ENCODE data around the gene IFNGR2. TPM values are rescaled to one million over a fixed set of nuclear protein-coding genes. Genes with fewer than 3 reads are reported as not detected.

The IFNGR2 gene
- total and polyA plus RNA-seq, 2 of the 13 experiments (the other 11 are each of a cell fraction or from before 2014, with no cell fraction given) = 61.3 to 117 TPM

DNA sequence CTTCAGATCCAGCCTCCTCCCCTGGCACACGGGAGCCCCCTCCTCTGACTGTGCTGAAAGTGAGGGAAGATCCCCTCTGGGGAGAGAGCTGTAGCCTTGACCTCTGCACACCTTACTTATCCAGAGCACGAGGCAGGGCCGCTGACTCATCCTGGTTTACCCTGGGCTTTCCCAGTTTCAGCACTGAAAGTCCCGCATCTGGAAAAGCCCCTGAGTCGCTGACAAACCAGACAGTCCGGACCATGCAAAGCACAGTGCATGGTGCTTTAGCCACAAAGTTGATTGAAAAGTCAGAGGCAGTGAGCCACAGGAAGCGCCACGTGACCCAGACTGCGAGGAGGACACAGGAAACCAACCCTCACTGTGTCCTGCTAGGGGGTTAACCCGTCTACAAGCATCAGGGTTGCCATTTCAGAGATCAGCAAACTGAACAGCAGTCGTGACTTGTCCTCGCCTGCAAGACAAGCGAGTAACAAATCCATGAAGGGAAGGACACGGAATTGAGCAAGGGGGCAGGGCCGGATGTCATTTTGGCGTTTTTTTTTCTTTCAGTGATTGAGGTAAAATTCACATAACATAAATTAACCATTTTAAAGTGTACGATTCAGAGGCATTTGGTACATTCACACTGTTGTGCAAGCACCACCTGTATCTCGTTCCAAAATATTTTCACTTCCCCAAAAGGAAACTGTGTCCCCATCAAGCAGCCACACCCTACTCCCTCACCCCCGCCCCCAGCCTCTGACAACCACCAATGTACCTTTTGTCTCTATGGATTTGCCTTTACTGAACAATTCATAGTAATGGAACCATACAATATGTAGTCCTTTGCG is 19.9 kb upstream of the IFNGR2 start (continued):
- no peak for TF ChIP-seq ZNF24 (IDR thresholded peaks at IDR 0.05)
- TF ChIP-seq HOXA7 (CRISPR knock-in tag; IDR thresholded peaks at IDR 0.05) = no peak
- TF ChIP-seq POLR2AphosphoS5 (IDR thresholded peaks at IDR 0.05; ENCODE audit: low read depth, low read length) = peak; percentile 54; the same call in 1 of the 2 replicates
- TF ChIP-seq KDM5A (IDR thresholded peaks at IDR 0.05; ENCODE audit: borderline replicate concordance, low read length) = no peak
- TF ChIP-seq ZNF335 (CRISPR knock-in tag; IDR thresholded peaks at IDR 0.05) = 0 out of 2 replicates have a peak, but pooled peaks have one; percentile 27
- no peak for TF ChIP-seq MED13 (CRISPR knock-in tag; IDR thresholded peaks at IDR 0.05)
- no peak for TF ChIP-seq MTF2 (CRISPR knock-in tag; IDR thresholded peaks at IDR 0.05; ENCODE audit: borderline replicate concordance)
- no peak for TF ChIP-seq ZNF225 (CRISPR knock-in tag; IDR thresholded peaks at IDR 0.05)
- TF ChIP-seq MBD4 (IDR thresholded peaks at IDR 0.05; ENCODE audit: borderline replicate concordance, low read length) = no peak
- TF ChIP-seq SP1 (IDR thresholded peaks at IDR 0.05) = no peak
- TF ChIP-seq SP1 (CRISPR knock-in tag; IDR thresholded peaks at IDR 0.05) = no peak
- no peak for TF ChIP-seq SUZ12 (IDR thresholded peaks at IDR 0.05; ENCODE audit: low read depth, low read length)
- TF ChIP-seq ZFAT (CRISPR knock-in tag; conservative IDR thresholded peaks at IDR 0.05) = no peak
- peak; percentile 90 for TF ChIP-seq JUN (CRISPR knock-in tag; IDR thresholded peaks at IDR 0.05)
- no peak for TF ChIP-seq ZNF776 (CRISPR knock-in tag; IDR thresholded peaks at IDR 0.05)
- TF ChIP-seq ZNF383 (CRISPR knock-in tag; IDR thresholded peaks at IDR 0.05; ENCODE audit: borderline replicate concordance) = no peak
- no peak for TF ChIP-seq ADNP (CRISPR knock-in tag; IDR thresholded peaks at IDR 0.05)
- TF ChIP-seq FOXM1 (CRISPR knock-in tag; IDR thresholded peaks at IDR 0.05) = no peak
- TF ChIP-seq ZNF839 (CRISPR knock-in tag; IDR thresholded peaks at IDR 0.05; ENCODE audit: borderline replicate concordance) = no peak
- peak; percentile 89 for TF ChIP-seq DMAP1 (CRISPR knock-in tag; IDR thresholded peaks at IDR 0.05)
- TF ChIP-seq CHD2 (IDR thresholded peaks at IDR 0.05; ENCODE audit: low read depth, low read length) = no peak
- TF ChIP-seq KDM2A (CRISPR knock-in tag; IDR thresholded peaks at IDR 0.05; ENCODE audit: borderline replicate concordance, low read depth) = peak; percentile 51; the same call in 1 of the 2 replicates
- TF ChIP-seq, protein P1, sequence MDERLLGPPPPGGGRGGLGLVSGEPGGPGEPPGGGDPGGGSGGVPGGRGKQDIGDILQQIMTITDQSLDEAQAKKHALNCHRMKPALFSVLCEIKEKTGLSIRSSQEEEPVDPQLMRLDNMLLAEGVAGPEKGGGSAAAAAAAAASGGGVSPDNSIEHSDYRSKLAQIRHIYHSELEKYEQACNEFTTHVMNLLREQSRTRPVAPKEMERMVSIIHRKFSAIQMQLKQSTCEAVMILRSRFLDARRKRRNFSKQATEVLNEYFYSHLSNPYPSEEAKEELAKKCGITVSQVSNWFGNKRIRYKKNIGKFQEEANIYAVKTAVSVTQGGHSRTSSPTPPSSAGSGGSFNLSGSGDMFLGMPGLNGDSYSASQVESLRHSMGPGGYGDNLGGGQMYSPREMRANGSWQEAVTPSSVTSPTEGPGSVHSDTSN (CRISPR knock-in tag; IDR thresholded peaks at IDR 0.05) = no peak
- TF ChIP-seq, protein P2, sequence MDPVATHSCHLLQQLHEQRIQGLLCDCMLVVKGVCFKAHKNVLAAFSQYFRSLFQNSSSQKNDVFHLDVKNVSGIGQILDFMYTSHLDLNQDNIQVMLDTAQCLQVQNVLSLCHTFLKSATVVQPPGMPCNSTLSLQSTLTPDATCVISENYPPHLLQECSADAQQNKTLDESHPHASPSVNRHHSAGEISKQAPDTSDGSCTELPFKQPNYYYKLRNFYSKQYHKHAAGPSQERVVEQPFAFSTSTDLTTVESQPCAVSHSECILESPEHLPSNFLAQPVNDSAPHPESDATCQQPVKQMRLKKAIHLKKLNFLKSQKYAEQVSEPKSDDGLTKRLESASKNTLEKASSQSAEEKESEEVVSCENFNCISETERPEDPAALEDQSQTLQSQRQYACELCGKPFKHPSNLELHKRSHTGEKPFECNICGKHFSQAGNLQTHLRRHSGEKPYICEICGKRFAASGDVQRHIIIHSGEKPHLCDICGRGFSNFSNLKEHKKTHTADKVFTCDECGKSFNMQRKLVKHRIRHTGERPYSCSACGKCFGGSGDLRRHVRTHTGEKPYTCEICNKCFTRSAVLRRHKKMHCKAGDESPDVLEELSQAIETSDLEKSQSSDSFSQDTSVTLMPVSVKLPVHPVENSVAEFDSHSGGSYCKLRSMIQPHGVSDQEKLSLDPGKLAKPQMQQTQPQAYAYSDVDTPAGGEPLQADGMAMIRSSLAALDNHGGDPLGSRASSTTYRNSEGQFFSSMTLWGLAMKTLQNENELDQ (CRISPR knock-in tag; IDR thresholded peaks at IDR 0.05; ENCODE audit: borderline replicate concordance) = no peak
- no peak for TF ChIP-seq SYNCRIP (IDR thresholded peaks at IDR 0.05; ENCODE audit: insufficient read depth, low read depth, low read length)
- TF ChIP-seq FOXC1 (CRISPR knock-in tag; IDR thresholded peaks at IDR 0.05; ENCODE audit: borderline replicate concordance) = no peak
- peak; percentile 53; the same call in 1 of the 3 replicates for TF ChIP-seq MXI1 (IDR thresholded peaks at IDR 0.05; ENCODE audit: borderline replicate concordance, low read depth, low read length)
- TF ChIP-seq ZMYM4 (CRISPR knock-in tag; IDR thresholded peaks at IDR 0.05) = peak; percentile 50; the same call in 1 of the 2 replicates
- no peak for TF ChIP-seq PCBP1 (IDR thresholded peaks at IDR 0.05; ENCODE audit: borderline replicate concordance, low read depth, low read length)
- peak; percentile 76 for TF ChIP-seq PHF21A (CRISPR knock-in tag; IDR thresholded peaks at IDR 0.05)

All from HepG2 (cell line).